Measurements from ENCODE around the gene LZTR1. TPM values are rescaled to one million over a fixed set of nuclear protein-coding genes. Genes with fewer than 3 reads are reported as not detected.
A peak's percentile ranks its signal among the peaks of the same experiment; 100 is the strongest.

LZTR1 gene
- total and polyA plus RNA-seq, 2 experiments from 2014 or later: 41.3 to 50.4 TPM

DNA sequence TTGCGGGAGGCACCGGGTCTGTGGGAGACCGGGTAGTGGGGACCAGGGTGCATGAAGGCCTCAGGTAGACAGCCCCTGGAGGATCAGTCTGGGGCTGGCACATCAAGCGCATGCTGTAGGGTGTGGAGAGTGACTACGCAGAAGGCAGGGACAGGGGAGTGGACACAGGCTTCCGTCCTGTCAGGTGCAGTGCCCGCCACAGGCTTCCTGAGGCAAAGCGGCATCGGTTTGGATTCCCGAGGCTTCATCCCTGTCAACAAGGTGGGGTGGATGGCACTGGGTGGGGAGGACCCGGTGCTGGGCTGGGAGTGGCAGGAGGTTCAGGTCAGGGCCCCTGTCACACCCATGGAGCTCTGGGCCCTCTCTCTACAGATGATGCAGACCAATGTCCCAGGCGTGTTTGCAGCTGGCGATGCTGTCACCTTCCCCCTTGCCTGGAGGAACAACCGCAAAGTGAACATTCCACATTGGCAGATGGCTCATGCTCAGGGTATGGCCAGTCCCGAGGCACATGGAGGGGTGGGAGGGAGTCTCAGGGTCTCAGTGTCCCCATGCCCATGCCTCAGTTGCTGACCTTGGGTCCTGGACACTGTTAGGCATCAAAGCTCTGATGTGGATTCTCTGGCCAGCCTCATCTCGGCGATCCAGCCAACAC lies 4.5 kb upstream of the LZTR1 start:
- Histone ChIP-seq H3K4me3 (no peak overlapping the region), H3K4me2 (no peak overlapping the region), H3K27me3 (no peaks in the 10 kb centered on the region), H4K20me1 (ENCODE audit: insufficient read depth, poor library complexity, severe bottlenecking) (no peaks in the 10 kb centered on the region), H3K9me3 (ENCODE audit: low read depth) (no peaks in the 10 kb centered on the region), H3K27ac (no peak overlapping the region), H3K79me2 (peaks cover 9% of the 10 kb centered on the region), H3K36me3 (replicated peaks; ENCODE audit: insufficient read depth, low read depth) (no peaks in the 10 kb centered on the region), H2AFZ (no peak overlapping the region), H3K4me1 (ENCODE audit: insufficient read depth) (peaks cover 18% of the 10 kb centered on the region), H3K9me2 (replicated peaks; ENCODE audit: insufficient read depth) (no peaks in the 10 kb centered on the region)
- no peak for DNase-seq (ENCODE audit: low spot score)
- WGBS (ENCODE audit: low lambda C conversion rate, missing lambda C conversion rate): 94% methylated on average over 16 of the region's 17 CpGs
- no peak for TF ChIP-seq EZH2phosphoT487 (IDR thresholded peaks at IDR 0.05; ENCODE audit: low read depth, severe bottlenecking, unreplicated experiment)
- TF ChIP-seq, protein P1, sequence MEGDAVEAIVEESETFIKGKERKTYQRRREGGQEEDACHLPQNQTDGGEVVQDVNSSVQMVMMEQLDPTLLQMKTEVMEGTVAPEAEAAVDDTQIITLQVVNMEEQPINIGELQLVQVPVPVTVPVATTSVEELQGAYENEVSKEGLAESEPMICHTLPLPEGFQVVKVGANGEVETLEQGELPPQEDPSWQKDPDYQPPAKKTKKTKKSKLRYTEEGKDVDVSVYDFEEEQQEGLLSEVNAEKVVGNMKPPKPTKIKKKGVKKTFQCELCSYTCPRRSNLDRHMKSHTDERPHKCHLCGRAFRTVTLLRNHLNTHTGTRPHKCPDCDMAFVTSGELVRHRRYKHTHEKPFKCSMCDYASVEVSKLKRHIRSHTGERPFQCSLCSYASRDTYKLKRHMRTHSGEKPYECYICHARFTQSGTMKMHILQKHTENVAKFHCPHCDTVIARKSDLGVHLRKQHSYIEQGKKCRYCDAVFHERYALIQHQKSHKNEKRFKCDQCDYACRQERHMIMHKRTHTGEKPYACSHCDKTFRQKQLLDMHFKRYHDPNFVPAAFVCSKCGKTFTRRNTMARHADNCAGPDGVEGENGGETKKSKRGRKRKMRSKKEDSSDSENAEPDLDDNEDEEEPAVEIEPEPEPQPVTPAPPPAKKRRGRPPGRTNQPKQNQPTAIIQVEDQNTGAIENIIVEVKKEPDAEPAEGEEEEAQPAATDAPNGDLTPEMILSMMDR (IDR thresholded peaks at IDR 0.05; ENCODE audit: poor library complexity): no peak
- no peak for TF ChIP-seq EZH2 (IDR thresholded peaks at IDR 0.05; ENCODE audit: borderline replicate concordance)

GRCh38 chr22:20978419-20978818 lies 3.7 kb upstream of the LZTR1 start:
- H3K4me3 ChIP-seq: no peak overlapping the region
- H3K4me2 ChIP-seq: no peak overlapping the region
- TF ChIP-seq EZH2 (IDR thresholded peaks at IDR 0.05; ENCODE audit: borderline replicate concordance): no peak
- H3K36me3 ChIP-seq (replicated peaks; ENCODE audit: insufficient read depth, low read depth): no peaks in the 10 kb centered on the region
- DNase-seq (ENCODE audit: low spot score): no peak
- H2AFZ ChIP-seq: no peak overlapping the region
- peaks cover 22% of the 10 kb centered on the region for H3K4me1 ChIP-seq (ENCODE audit: insufficient read depth)
- 97% methylated on average over 2 of the region's 2 CpGs for WGBS (ENCODE audit: low lambda C conversion rate, missing lambda C conversion rate)
- H3K79me2 ChIP-seq: peaks cover 16% of the 10 kb centered on the region
- no peaks in the 10 kb centered on the region for H4K20me1 ChIP-seq (ENCODE audit: insufficient read depth, poor library complexity, severe bottlenecking)
- no peaks in the 10 kb centered on the region for H3K27me3 ChIP-seq
- H3K27ac ChIP-seq: no peak overlapping the region
- H3K9me3 ChIP-seq (ENCODE audit: low read depth): no peaks in the 10 kb centered on the region
- H3K9me2 ChIP-seq (replicated peaks; ENCODE audit: insufficient read depth): no peaks in the 10 kb centered on the region

DNA sequence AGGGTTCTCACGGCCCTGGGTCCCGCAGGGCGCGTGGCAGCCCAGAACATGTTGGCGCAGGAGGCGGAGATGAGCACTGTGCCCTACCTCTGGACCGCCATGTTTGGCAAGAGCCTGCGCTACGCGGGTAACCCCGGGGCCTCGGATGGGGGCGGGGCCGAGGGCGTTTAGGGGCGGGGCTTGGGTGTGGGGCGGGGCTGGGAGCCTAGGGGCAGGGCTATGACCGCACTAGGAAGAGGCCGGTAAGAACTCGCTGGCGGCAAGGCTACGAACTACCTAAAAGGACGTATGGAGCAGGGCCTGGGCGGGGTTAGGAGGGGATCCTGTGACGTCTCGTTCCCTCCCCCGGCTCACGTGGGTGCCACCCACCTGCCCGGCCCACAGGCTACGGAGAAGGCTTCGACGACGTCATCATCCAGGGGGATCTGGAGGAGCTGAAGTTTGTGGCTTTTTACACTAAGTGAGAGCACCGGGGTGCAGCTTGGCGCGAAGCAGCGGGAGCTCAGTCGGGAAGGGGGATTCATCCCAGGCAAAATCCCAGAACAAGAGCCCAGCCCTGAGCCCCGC lies 2.8 kb upstream of the LZTR1 start:
- peak; percentile 91 for DNase-seq (ENCODE audit: low spot score)
- Histone ChIP-seq H2AFZ (no peak overlapping the region), H3K4me3 (no peak overlapping the region), H3K9me3 (ENCODE audit: low read depth) (no peaks in the 10 kb centered on the region), H4K20me1 (ENCODE audit: insufficient read depth, poor library complexity, severe bottlenecking) (no peaks in the 10 kb centered on the region), H3K36me3 (replicated peaks; ENCODE audit: insufficient read depth, low read depth) (no peaks in the 10 kb centered on the region), H3K27me3 (no peaks in the 10 kb centered on the region), H3K4me2 (peak overlapping the region; percentile 57), H3K4me1 (ENCODE audit: insufficient read depth) (peaks cover 23% of the 10 kb centered on the region), H3K9me2 (replicated peaks; ENCODE audit: insufficient read depth) (no peaks in the 10 kb centered on the region), H3K27ac (no peak overlapping the region), H3K79me2 (peaks cover 18% of the 10 kb centered on the region)
- no peak for TF ChIP-seq EZH2 (IDR thresholded peaks at IDR 0.05; ENCODE audit: borderline replicate concordance)
- TF ChIP-seq EZH2phosphoT487 (IDR thresholded peaks at IDR 0.05; ENCODE audit: low read depth, severe bottlenecking, unreplicated experiment): no peak
- TF ChIP-seq, protein P1 (IDR thresholded peaks at IDR 0.05; ENCODE audit: poor library complexity): no peak
- WGBS (ENCODE audit: low lambda C conversion rate, missing lambda C conversion rate): 19% methylated on average over 35 of the region's 39 CpGs

- 56% methylated on average over 13 of the region's 13 CpGs for WGBS (ENCODE audit: low lambda C conversion rate, missing lambda C conversion rate)
- Histone ChIP-seq H3K79me2 (peaks cover 18% of the 10 kb centered on the region), H3K4me3 (no peak overlapping the region), H3K9me2 (replicated peaks; ENCODE audit: insufficient read depth) (no peaks in the 10 kb centered on the region), H3K9me3 (ENCODE audit: low read depth) (no peaks in the 10 kb centered on the region), H3K27ac (no peak overlapping the region), H3K36me3 (replicated peaks; ENCODE audit: insufficient read depth, low read depth) (no peaks in the 10 kb centered on the region), H3K27me3 (no peaks in the 10 kb centered on the region), H3K4me2 (peak overlapping the region; percentile 57), H2AFZ (no peak overlapping the region), H3K4me1 (ENCODE audit: insufficient read depth) (peaks cover 23% of the 10 kb centered on the region), H4K20me1 (ENCODE audit: insufficient read depth, poor library complexity, severe bottlenecking) (no peaks in the 10 kb centered on the region)
- TF ChIP-seq EZH2 (IDR thresholded peaks at IDR 0.05; ENCODE audit: borderline replicate concordance): no peak
- no peak for TF ChIP-seq EZH2phosphoT487 (IDR thresholded peaks at IDR 0.05; ENCODE audit: low read depth, severe bottlenecking, unreplicated experiment)
- TF ChIP-seq, protein P1 (IDR thresholded peaks at IDR 0.05; ENCODE audit: poor library complexity): no peak
- DNase-seq (ENCODE audit: low spot score): no peak
These were observed 2.1 kb upstream of the LZTR1 start for GRCh38 chr22:20979940-20980453.

Data from hepatocyte (in vitro differentiated cells).